Upper lobe of left lung (tissue), 4 donors: ENCODE measurements around the gene HSPB7.
"Not testable (repeated sequence)": the region's sequence is repeated elsewhere in the genome, so short reads cannot be mapped to it uniquely, and the experiment has no call there.

Experiments
- POLR2AphosphoS5 ChIP-seq, 2 donors: sonication (generic); formaldehyde crosslinking; IDR thresholded peaks; one replicate each; pipeline ENCODE4 v1.5.1; 2017; ENCODE audit warnings: antibody characterized with exemption in 2 of 2
- TF ChIP-seq, protein P1 (sequence below), 6 experiments: fragments of 450-650 bp in 4 of 6; fragments of 200-600 bp in 2 of 6; sonication (generic) in 2 of 6; IDR thresholded peaks; one replicate each; pipeline ENCODE4 v1.5.1; 2016 to 2019; ENCODE audit warnings: antibody characterized with exemption in 6 of 6

DNA sequence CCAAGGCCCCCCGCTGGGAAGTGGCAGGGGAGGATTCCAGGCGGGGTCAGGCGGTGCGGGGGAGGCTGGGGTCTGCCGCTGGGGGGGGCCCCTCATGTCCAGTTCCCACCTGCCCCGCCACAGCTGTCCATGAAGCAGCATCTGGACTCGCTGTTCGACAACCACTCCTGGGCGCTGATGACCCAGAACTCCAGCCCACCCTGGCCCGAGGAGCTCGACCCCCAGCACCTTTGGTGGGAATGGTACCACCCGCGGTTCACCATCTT is 11.1 kb upstream of the HSPB7 start:
- TF ChIP-seq, protein P1, sequence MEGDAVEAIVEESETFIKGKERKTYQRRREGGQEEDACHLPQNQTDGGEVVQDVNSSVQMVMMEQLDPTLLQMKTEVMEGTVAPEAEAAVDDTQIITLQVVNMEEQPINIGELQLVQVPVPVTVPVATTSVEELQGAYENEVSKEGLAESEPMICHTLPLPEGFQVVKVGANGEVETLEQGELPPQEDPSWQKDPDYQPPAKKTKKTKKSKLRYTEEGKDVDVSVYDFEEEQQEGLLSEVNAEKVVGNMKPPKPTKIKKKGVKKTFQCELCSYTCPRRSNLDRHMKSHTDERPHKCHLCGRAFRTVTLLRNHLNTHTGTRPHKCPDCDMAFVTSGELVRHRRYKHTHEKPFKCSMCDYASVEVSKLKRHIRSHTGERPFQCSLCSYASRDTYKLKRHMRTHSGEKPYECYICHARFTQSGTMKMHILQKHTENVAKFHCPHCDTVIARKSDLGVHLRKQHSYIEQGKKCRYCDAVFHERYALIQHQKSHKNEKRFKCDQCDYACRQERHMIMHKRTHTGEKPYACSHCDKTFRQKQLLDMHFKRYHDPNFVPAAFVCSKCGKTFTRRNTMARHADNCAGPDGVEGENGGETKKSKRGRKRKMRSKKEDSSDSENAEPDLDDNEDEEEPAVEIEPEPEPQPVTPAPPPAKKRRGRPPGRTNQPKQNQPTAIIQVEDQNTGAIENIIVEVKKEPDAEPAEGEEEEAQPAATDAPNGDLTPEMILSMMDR (IDR thresholded peaks at IDR 0.05): not testable (repeated sequence)
- TF ChIP-seq POLR2AphosphoS5 (IDR thresholded peaks at IDR 0.05): not testable (repeated sequence)
